GM03348 (cell line): ENCODE data around the gene RECQL5.

Source experiments
- DNase-seq: peaks from one replicate; pipeline ENCODE4 v3.0.0; 2012; ENCODE audit warnings: low spot score

Gene RECQL5

DNA sequence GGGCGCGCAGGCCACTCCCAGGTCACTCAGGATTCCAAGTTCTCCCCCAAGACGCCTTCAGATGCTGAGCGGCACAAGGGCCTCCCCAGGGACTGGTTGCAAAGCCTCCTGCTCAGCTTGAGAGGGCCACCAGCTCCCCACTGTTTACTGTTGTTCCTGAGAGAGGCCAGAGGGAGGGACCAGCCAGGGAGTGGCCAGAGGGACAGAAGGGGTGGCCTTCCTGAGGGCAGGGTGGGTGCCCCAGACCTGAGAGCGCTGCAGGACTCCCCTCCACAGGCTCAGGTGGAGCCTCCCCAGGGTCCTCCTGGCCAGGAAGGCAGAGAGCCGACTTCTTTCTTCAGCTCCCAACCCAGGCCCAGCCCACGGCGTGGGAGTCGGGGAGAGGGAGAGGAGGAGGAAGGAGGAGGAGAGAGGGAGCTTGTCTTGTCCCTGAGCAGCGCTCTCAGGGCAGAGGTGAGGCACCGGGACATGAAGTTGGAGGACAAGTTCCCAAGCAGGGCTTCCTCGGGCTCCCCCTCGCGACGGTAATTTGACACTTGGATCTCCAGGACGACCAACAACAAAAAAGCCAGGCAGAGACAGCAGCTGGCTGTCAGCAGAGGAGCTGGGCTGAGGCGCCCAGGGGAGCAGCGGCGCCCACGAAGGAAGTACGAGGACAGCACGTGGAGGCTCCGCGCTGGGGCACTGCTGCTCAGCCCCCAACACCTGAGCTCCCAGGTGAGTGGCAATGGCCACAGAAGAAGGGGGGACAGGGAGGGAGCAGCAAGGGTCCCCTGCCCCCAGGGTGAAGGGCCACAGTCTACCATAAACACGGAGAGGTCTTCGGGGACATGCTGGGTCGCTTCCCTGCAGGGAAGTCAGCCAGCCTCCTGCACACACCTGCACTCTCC is 33.2 kb downstream of the RECQL5 start:
- peak; percentile 95 for DNase-seq

DNA sequence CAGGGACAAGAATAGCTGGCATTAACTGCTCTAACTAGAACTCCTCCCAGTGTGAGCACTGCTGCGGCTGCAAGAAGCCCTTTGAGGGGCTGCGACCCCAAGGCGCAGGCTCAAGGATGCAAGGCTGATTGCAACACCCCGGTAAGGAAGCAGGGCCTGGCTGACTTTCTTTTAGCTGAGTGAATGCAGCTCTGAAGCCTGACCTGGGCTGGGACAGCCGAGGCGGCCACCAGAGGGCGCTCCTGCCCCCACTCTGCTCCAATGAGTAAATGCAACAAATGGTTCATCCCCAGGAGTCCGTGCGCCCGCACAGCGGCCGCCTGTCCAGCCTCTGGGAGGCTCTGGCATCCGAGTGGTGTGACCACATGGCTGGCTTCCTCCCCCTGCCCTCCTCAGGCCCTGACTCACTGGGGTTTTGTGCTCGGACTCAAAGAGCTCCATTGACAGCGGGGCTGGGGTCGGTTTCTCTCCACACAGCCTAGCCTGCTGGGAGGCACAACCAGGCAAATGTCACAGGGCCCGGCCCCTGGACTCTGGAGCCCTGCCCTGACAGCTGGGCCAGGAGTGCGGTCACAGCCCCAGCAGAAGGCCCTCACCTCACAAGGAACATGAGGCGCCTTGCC is 34.0 kb downstream of the RECQL5 start, which contains the start of gene SMIM5:
TSS of gene SMIM5 (plus strand) at position 572 of the 623 bp plus-strand sequence. CDS start 6,768 bp downstream, outside the sequence.
- DNase-seq: peak; percentile 96

GRCh38 chr17:75632428-75632827 is 34.5 kb downstream of the RECQL5 start:
- DNase-seq: no peak

GRCh38 chr17:75631353-75631752 is 35.6 kb downstream of the RECQL5 start:
- DNase-seq: no peak

DNA sequence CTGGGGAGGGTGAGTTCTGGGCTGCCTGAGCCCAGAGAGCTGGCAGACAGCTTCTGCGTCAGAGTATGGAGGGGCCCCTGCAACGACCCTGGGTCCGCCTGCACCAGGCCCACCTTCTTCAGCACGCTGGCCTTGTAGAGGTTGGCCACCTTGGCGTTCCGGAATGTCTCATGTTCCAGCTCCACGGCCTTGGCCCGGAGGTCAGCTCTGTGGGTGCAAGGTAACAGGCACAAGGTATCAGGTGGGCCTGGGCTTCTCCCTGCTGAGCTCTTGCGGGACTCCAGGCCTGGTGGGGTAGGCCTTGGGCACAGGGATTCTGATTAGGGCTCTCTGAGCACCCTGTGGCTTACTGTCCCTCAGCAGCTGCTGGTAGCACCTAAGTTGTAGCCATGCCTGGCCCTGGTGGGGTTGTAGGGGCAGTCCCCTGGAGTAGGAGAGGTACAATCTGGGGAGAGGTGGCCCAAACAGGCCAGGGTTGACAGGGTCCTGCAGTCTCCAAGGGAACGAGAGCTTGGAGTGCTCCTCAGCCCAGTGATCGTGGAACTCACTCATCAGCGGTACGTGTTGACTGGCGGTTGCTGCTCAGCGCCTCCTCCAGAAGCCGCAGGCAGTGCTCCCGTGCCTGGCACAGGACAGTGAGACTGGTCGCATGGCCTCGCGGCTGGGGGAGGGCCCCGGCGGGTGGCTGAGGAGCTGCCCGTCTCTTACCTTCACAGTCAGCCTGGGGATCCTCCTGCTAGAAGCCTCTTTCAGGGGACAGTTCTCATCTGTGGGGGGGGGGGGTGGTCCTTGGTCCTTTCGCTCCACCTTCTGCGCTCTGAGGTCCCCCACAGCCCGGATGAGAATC is 36.7 kb downstream of the RECQL5 start:
- DNase-seq: no peak

DNA sequence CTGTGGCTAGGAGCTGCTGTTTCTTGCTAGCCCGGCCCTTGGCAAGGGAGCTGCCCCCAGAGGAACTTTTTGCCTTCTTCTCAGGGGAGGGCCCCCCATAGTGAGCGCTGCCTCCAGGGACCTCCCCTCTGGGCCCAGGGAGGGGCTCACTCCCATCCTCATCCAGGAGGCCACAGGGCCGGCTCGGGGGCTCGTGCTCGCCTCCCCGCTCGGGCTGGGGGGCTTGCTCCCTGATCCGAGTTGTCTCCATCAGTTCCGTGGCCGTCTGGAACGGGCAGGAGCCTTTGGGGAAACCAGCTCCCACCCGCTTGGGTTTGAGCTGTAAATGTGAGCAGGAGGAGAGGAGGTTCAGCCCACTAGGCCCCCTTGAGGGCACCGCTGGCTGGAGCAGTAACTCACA is 37.8 kb downstream of the RECQL5 start:
- no peak for DNase-seq

- DNase-seq: no peak
These were observed 38.5 kb downstream of the RECQL5 start for GRCh38 chr17:75628425-75628824.

GRCh38 chr17:75627094-75627493 is 39.9 kb downstream of the RECQL5 start:
- DNase-seq: no peak

GRCh38 chr17:75626496-75627038 is 40.4 kb downstream of the RECQL5 start:
- no peak for DNase-seq

DNA sequence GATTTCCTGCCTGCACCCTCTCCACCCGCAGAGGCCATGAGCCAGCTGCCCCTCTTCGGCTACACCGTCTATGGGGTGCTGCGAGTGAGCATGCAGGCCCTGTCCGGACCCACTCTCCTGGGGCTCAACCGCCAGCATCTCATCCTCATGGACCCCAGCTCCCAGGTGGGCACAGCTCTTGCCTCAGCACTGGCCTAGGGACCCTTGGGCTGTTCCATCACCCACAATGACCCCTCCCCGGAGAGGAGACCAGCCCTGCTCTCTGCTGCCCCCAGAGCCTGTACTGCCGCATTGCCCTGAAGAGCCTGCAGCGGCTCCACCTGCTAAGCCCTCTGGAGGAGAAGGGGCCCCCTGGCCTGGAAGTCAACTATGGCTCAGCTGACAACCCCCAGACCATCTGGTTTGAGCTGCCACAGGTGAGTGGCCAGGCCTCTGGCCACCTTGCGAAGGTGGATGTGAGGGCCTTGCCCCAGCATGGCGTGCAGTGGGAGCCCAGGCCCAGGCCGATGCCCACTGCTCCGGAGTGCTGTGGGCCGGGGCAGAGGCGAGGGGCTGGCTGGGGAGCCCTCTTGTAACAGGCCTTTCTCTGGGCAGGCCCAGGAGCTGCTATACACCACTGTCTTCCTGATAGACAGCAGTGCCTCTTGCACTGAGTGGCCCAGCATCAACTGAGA is 41.0 kb downstream of the RECQL5 start:
- DNase-seq: peak; percentile 69

DNA sequence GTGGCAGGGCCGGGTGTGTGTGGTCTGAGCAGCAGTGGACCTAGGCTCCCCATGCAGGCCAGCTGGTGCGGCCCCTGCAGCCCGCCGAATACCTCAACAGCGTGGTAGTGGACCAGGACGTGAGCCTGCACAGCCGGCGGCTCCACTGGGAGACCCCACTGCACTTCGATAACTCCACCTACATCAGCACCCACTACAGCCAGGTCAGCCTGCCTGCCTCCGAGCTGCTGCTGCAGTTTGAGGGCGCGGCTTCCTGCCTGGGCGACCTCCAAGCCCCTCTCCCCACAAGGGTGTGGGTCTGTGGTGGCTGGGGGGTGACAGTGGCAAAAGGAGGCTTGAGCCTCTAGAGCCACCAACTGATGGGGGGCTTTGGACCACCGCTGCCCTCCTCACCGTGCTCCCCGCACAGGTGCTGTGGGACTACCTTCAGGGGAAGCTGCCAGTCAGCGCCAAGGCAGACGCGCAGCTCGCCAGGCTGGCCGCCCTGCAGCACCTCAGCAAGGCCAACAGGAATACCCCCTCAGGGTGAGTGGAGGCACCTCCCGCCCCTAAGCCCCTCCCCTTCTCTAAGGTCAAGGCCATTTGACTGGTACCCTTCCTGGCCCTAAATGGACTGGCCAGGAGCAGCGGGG is 42.1 kb downstream of the RECQL5 start:
- no peak for DNase-seq

DNA sequence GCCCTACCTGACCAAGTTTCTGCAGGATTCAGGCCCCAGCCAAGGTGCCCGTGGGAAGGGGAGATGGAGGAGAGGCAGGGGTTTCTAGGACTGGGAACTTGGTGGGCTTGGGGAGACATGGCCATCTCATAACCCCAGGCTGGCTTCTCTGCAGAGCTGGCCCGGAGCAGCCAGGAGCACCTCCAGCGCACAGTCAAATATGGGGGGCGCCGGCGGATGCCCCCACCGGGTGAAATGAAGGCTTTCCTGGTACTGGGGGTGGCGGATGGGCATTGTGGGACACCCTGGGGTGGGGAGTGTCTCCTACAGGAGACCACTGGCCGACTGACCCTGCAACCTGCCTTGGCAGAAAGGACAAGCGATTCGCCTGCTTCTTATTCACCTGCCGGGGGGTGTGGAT is 42.9 kb downstream of the RECQL5 start:
- no peak for DNase-seq

DNA sequence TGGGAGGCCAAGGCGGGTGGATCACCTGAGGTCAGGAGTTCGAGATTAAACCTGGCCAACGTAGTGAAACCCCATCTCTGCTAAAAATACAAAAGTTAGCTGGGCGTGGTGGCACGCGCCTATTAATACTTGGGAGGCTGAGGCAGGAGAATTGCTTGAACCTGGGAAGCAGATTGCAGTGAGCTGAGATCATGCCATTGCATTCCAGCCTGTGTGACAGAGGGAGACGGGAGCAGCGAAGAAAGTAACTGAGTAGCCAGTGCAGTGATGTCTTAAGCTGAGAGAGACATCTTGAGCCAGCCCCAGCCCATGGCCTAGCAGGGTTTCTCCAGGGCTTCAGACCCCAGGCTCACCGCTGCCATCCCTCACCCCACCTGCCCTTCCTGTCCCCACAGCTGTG is 43.6 kb downstream of the RECQL5 start:
- no peak for DNase-seq

GRCh38 chr17:75622771-75623273 is 44.1 kb downstream of the RECQL5 start:
- DNase-seq: no peak

- no peak for DNase-seq
These were observed 44.9 kb downstream of the RECQL5 start for GRCh38 chr17:75622076-75622475.

DNA sequence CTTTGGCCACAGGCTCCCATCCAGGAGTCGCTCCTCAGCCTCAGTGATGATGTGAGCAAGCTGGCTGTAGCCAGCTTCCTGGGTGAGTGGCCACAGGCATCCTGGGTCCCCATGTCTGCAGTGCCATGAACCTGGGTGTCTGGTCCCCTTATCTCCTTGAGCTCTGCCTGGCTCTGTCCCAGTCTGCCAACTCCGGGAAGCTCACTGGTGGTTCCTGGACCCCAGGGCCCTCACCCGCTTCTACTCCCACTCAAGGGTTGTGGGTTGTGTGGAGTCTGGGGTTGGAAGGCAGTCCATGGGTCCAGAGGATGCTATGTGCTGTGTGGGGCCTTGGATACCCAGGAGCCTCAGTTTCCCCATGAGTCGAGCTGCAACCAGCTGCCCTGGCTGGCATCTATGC is 45.5 kb downstream of the RECQL5 start:
- DNase-seq: no peak

GRCh38 chr17:75619506-75620431 is 47.2 kb downstream of the RECQL5 start:
- peak; percentile 63 for DNase-seq

DNA sequence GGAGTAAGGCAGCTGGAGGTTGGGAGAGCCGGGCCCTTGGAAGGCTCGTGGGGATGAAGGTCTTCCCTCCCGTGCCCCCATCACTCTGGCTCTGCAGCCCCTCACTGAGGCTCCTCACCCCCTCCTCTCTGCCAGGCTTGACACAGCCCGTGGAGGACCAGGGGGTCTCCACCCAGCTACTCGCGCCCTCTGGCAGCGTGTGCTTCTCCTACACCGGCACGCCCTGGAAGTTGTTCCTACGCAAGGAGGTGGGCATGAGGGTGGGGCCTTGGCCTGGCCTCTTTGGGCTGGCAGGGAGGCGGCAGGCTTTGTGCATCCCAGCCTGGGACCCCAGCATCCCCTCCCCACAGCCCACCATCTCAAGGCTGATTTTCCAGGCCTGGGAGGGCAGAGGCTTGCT is 49.3 kb downstream of the RECQL5 start:
- DNase-seq: no peak

DNA sequence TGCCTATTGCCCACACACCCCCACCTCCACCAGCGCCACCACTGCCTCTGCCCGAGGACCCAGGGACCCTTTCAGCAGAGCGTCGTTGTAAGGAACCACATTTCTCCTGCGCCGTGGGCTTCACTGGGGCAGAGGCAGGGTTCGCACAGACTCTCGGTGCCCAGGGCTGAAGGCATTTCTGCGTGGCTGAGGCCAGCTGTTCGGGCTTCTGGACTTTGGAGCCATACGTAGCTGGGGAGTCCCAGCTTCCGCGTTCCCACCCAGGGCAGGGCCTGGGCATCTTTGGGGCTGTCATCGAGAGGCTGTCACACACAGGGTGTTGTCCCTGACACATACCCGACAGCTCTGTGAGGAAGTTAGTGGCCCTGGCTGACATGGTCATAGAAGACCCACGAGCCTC is 49.7 kb downstream of the RECQL5 start:
- DNase-seq: no peak
